ENCODE measurements around the gene MYORG.

DNA sequence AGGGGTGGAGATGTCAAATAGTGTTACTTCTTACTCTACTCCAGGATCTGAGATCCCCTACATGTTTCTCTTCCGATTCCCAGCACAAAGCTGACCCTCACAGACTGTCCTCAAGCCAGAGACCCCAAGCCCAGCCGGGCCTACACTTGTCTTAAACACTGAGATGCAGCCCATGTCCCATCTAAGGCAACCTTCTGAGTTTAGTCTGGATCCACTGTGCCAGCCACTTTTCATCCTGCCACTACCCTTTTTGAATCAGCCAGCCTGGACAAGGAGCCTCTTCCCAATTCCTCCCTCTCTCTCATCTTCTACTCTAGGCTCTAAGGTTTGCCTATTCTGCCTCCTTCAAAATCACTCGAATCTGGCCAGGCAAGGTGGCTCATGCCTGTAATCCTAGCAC, 6.2 kb upstream of the MYORG start:
- TF ChIP-seq, protein P1, sequence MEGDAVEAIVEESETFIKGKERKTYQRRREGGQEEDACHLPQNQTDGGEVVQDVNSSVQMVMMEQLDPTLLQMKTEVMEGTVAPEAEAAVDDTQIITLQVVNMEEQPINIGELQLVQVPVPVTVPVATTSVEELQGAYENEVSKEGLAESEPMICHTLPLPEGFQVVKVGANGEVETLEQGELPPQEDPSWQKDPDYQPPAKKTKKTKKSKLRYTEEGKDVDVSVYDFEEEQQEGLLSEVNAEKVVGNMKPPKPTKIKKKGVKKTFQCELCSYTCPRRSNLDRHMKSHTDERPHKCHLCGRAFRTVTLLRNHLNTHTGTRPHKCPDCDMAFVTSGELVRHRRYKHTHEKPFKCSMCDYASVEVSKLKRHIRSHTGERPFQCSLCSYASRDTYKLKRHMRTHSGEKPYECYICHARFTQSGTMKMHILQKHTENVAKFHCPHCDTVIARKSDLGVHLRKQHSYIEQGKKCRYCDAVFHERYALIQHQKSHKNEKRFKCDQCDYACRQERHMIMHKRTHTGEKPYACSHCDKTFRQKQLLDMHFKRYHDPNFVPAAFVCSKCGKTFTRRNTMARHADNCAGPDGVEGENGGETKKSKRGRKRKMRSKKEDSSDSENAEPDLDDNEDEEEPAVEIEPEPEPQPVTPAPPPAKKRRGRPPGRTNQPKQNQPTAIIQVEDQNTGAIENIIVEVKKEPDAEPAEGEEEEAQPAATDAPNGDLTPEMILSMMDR (IDR thresholded peaks at IDR 0.05), result no peak
- TF ChIP-seq POLR2A (IDR thresholded peaks at IDR 0.05), result no peak

All from prostate gland (tissue), 2 donors.